Measurements from ENCODE around the gene ADAM12.

DNA sequence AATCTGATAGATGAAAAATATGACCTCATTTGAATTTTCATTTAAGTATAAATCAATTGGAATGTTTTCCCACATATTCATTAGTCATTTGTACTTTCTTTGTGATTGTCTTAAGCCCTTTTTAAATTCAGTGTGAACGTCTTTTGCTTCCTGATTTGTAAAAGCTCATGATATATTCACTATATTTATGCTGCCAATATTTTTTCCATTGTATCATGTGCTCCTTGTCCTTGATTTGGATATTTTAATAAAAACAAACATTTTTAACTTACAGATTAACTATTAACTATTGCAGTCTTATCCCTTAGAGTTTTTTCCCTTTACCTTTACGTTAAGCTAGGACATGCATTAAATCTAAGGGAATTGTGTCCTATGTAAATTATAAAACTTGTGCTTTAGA lies 157.7 kb downstream of the ADAM12 start:
- TF ChIP-seq POLR2A (IDR thresholded peaks at IDR 0.05): no peak
- TF ChIP-seq, protein P1, sequence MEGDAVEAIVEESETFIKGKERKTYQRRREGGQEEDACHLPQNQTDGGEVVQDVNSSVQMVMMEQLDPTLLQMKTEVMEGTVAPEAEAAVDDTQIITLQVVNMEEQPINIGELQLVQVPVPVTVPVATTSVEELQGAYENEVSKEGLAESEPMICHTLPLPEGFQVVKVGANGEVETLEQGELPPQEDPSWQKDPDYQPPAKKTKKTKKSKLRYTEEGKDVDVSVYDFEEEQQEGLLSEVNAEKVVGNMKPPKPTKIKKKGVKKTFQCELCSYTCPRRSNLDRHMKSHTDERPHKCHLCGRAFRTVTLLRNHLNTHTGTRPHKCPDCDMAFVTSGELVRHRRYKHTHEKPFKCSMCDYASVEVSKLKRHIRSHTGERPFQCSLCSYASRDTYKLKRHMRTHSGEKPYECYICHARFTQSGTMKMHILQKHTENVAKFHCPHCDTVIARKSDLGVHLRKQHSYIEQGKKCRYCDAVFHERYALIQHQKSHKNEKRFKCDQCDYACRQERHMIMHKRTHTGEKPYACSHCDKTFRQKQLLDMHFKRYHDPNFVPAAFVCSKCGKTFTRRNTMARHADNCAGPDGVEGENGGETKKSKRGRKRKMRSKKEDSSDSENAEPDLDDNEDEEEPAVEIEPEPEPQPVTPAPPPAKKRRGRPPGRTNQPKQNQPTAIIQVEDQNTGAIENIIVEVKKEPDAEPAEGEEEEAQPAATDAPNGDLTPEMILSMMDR (IDR thresholded peaks at IDR 0.05): no peak
